Activated CD4-positive, alpha-beta T cell treated with anti-CD3 and anti-CD28 coated beads for 48 hours (primary cell): Measurements from ENCODE around the gene MGP.
A peak's percentile ranks its signal among the peaks of the same experiment; 100 is the strongest.

Experiments
- DNase-seq: peaks from one replicate; pipeline ENCODE4 v3.0.0-alpha.2; 2020

The MGP gene

DNA sequence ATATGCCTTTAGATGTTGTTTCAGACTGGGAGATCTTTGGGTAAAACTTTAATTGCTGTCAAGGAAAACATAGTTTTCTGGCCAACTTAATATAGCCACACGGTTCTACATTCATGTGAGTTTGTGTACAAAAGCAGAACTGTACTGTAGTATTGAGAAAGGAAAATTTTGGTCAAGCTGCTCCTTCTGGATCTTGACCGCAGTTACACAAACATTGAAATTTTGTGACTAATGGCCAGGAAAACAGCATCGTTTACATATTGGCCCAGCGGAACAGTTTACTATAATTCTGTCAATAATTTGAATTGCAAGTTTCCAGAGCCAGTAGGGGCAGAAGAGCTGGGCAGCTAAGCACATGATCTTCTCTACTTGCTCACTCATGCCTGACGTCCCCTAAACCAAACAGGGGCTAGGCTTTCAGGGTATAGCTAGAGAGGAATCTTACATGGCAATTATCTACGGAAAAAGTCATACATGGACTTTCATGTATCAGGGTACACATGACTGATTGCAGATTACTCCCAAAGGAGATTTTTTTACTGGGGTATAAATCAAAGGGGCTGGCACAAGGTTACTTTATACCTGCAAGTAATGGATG lies 31.0 kb downstream of the MGP start:
- DNase-seq = no peak

DNA sequence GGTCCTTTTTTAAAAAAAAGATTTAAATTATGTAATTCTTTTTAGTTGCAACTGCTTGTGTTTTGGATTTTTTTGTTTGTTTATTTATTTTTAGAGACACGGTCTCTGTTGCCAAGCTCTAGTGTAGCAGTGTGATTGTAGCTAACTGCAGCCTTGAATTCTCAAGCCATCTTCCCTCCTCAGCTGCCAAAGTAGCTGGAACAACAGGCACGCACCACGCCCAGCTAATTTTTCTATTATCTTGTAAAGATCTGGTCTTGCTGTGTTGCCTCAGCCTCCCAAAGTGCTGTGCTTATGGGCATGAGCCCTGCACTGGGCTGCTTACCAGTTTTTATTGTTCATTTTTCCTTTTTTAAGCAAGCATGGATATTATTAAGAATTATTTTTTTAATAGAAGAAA lies 31.7 kb downstream of the MGP start:
- no peak for DNase-seq

DNA sequence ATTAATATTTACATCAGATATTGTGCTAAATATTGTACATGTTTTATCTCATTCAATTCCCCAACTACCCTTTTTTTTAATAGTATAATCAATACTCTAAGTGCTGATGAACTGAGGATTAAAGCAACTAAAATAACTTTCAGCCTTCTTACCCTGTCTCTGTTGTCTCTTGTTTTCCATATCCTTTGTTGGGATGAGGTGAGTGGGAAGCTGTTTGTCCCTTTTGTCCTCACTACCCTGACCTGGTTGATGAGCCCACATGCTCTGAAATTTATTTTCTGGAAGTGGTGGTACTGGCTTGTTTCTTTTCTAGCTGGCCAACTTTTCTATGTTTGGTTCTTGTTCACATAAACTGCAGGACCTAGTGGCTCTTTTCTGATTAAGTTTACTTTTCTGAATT lies 32.8 kb downstream of the MGP start:
- no peak for DNase-seq

DNA sequence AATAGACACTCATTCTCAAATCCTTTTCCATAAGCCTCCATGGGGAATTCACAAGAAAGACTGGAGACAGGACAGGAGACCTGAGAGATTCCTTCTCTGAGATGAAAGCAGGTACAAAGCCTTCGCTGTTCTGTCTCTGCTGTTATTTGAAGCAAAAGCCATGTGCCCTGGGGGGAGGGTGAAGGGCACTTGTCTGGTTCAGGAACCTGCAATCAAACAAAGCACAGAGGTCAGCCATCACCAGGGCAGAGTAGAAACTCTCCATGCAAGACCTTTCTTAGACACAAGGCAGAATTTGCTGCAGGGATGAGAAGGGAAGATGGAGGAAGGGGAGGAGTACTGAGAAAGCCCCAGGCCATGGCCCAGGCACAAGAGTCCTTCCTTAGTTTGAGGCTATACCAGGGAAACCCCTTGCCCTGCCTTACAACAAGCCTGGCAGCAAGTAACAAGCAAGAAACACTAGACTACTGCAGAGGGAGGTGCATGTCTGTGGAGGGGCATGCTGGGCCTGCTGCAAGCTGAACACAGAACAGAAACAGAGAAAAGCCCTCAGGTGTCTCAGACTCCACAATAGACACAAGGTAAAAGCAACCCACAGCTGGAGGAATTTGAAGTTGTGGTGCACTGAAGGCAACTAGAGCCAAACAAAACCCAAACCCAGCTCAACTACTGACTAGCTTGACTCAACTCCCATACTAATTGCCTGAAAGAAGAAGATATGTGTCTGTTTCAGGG lies 34.6 kb downstream of the MGP start:
- DNase-seq = no peak

DNA sequence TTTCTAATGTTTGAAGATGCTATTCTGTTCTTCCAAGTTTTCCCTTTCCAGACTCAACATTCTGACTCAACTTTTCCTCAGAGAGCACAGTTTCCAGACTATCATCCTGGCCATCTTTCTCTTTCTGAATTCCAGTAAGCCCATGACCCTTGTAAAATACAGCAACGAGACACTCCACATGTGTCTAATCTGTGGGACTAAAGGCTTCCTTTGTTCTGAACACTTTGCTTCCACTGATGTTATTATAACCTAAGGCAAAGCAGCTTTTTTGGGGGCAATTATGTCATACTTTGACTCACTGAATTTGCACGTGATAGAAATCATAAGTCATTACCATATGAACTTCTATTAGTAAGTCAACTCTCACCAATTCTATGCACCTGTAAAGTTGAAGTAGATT lies 36.0 kb downstream of the MGP start:
- no peak for DNase-seq

DNA sequence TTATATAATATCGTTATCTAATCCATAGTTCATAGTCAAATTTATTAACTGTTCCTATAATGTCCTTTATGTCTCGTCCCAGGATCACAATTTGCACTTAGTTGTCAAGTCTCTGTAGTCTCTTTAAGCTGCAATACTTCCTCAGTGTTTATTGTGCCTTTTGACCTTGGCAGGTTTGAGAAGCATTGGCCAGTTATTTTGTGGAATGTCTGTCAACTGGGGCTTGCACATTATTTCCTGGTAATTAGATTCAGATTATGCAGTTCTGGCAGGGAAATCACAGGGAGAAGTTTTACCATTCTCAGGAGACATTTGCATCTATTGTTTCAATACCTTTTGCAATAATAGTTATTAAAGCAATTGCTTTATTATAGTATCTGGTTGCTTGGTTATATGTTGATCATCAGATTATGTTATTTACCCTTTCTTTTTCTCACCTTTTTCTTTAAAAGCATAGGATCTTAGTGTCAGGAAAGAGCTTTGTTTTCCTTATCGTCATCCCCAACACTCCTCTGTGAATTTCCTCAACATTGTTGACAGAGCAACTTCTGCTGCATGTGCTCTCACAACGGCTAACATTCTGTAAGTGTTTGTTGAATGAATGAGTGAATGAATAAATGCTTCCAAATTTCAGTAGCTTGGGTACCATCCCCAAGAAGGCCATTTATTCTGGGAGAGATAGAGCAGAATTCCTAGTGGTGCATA lies 38.6 kb downstream of the MGP start:
- DNase-seq = no peak

DNA sequence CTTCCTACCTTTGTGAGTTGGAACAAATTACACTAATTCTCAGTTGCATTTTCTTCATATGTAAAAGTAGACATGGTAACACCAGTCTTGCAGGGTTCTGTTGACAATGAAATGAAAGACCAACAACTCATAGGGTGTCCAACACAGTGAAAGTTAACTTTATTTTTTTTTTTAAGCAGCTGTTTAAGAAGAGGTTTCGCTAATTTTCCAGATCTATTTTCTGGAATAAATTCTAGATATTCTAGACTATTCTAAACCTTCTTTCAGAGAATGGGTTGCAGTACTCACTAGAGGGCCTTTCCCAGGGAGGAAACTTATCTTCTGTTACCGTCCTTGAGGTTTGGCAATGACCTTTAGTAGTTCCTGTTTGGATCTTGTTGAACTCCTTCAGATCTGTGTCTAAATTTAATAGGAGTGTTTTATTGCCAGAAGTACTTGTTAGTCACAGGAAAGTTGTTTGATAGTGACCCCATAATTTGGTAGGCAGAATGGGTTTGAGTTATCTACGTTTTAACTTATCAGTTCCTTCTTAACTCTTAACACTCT lies 39.5 kb downstream of the MGP start:
- no peak for DNase-seq

DNA sequence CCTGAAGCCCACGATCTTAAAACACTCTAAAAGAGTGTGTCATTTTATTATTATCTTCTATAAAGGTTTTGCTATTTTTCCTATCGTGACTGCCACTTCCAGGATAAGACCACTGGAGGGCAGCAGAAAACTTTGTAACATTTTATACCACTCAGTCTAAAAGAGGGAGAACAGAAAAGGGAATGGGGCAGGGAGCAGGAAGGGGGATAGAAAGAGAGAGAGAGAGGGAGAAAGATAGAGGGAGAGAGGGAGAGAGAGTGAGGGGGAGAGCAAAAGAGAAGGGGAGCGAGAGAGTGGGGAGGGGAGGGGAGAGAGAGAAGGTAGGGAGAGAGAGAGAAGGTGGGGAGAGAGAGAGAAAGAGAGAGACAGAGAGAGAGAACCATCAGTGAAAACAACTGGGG lies 40.3 kb downstream of the MGP start:
- DNase-seq = peak; percentile 45

DNA sequence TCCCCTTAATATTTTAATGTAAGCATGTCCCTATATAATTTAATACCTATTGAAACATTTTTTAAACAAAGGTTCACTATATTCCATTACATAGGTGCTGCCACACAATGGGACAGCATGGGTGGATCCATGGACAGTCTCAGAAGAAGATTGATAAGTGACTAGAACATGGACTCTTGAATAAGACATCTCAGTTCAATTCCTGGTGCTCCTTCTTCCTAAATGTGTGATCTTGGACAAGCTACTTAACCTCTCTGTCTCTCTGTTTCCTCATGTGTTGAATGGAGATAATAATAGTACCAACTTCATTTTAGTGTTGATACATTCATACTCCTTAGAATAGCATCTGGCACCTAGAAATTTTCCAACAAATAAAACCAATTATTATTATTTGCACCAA lies 41.3 kb downstream of the MGP start:
- no peak for DNase-seq

DNA sequence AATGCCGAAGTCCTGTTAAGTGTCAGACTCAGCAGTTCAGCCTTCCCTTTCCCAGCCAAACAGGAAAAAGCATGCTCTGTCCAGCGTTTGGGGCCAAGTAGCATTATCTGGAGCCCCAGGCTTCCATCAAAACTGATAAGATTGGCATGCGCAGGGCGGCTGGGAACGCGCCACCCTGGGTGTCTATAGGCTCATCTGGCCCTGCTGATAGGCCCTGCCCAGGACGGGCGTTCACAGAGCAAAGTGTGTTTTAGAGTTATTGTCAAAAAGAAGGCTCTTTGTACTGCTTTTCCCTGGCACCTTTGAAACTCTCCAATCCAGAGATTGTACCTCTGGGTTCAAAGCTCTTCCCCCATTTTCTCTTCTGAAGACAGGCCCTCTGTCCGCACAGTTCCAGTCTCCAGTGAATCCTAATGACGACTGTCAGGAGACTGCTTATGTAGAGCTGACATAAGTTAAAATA lies 42.2 kb downstream of the MGP start, which contains the start of gene ART4:
Gene ART4, minus strand, starts transcription at position 102 of the 463 bp plus-strand sequence. CDS start 413 bp downstream, outside the sequence.
- DNase-seq = no peak

DNA sequence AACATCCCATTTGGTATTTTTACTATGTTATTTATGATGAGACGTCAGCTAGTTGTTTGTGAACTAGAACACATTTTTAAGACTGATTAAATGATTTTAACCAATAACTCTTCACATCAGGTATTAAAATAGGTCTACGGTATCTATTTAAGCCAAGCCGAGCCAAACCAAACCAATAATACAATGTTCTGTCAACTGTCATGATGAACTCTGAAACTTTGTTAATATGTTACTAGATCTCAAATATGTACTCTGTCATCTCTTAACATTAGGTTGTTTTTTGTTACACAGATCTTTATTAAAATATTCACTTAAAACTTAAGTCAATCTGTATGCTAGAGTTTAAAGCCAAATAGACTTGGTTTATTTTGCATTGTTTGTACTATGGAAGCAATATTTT lies 43.3 kb downstream of the MGP start:
- DNase-seq = no peak

DNA sequence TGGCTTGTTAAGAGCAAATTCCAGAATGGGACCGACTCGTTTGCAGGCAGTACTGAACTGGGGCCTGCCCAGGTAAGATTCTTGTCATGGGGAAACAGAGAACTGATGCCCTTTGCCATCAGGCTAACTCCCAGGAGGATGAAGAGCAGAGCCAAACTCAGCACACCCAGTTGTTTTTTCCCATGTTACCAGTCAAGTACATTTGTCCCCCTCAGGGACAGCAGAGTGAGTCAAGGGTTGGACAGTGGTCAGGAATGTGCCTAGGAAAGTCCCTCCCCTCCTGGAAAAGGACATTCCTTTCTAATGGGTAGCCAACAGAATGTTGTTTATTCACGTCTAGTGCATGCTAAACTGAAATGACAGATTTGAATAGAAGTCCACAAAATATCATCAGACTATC lies 43.9 kb downstream of the MGP start:
- no peak for DNase-seq

DNA sequence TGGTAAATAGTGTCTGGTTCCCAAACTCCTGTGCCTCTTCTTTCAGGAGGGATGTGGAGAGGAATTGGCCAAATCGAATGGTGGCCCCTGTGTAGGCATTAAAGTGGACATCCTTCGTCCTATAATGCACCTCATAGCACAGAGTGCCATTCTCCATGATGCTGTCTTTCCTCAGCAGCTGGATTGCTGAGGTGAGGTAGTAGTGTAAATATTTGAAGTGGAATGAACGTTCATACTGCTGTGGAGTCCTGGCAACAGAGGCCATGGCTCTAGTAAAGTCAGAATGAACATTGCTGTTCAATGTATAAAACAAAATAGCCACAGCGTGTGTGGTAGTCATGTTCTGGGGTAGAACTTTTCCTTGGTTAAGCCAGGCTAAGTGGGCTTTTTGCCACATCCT lies 45.0 kb downstream of the MGP start:
- DNase-seq = no peak

DNA sequence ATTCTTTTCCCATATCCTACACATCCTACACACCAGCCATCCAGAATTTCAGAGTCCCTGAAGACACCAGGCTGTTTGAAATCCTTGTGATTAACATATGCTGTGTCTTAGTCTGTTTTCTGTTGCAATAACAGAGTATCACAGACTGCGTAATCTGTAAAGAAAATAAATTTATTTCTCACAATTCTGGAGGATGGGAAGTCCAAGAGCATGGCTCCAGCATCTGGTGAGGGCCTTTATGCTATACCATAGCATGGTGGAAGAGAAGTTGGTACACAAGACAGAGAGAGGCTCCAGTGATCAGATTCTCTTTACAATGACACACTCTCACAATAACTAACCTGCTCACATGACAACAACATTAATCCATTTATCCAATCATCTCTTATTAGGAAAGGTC lies 46.4 kb downstream of the MGP start:
- DNase-seq = no peak

DNA sequence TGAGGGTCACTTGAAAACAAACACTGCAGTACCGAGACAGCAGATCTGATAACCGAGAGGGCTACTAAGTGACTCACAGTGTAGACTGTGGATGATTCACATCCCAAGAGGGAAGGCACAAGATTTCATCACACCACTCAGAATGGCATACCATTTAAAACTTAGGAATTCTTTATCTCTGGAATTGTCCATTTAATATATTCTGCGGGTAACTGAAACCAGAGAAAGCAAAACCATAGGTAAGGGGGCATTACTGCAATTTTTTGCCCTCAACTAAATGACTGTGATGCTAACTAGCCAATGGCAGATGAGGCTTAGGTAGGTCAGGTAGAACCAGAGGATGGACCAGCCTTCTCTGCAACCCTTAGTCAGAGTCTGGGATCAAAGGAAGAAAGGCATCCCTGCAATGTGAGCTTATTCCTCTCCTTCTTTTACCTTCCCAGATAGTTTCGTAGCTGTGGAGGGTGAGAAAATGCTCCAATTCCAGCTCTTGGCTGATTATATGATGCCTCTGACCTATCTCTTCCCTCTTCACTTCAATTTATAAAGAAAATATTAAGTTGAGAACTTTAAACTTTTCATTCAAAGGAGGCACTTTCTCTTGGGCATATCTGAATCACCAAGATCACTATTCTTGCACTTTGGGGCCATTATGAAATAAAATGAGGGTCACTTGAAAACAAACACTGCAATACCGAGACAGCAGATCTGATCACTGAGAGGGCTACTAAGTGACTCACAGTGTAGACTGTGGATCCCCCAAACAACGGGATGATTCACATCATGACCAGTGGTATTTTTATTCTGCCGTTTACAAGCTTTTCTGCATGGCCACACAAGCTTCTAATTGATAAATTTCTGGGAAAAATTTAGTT lies 49.1 kb downstream of the MGP start:
- no peak for DNase-seq

DNA sequence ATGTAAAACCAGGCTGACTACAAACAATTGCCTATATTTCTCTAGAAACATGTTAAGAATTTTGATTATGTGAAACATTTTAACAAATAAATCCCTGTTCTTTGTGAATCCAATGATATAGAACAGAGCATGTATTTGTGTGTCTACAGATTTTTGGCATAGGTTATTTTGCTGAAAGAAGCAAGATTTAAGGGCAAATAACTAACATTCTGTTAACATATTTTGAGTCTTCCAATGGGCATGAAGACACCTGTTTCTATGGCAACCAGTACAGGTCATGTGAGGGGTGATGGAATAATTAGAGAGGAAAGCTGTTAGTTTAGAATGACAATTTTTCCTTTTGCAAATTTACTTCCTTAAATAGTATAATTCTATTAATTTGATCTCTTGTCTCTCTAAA lies 51.1 kb downstream of the MGP start:
- DNase-seq = no peak

DNA sequence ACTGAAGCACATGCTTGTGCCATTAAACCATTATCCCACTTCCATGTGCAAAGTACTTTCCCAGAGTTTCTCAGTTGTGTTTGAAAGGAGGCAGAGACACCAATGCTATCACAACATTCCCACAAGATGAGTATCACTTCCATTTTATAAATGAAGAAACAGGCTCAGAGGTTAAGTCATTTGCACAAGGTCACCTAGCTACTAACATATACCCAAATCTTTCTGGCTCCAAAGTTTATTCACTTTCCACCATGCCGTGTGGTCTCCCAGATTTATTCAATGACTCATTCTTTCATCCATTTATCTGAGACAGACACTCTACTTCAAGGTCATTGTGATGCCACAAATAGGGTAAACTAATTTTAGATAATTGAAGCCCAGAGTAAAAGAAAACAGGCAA lies 51.7 kb downstream of the MGP start:
- no peak for DNase-seq

DNA sequence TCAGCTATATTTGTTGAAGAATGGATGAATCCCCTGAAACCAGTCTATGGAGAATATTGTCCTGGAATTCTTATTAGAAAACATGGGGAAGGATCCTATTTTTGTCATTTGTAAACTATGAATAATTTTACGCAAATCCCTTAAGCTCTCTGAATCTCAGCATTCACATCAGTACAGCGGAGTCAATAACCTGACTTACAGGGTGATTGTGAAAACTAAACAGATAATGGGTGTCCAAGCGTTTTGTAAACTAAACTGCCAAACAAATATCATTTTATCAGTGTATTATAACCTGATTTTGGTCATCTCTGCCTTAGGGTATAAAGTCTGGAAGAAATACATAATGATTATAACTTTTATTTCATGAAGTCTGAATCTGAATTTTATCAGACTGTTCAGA lies 52.3 kb downstream of the MGP start:
- no peak for DNase-seq
